GM21825 (cell line): ENCODE data around the gene TSPAN2.

Source experiments
- ATAC-seq: cut with Tn5 transposase; IDR thresholded peaks from one replicate; pipeline ENCODE4 v1.9.1; 2021; ENCODE audit warnings: mild to moderate bottlenecking, moderate library complexity; ENCODE audit not compliant: unreplicated experiment

The TSPAN2 gene

DNA sequence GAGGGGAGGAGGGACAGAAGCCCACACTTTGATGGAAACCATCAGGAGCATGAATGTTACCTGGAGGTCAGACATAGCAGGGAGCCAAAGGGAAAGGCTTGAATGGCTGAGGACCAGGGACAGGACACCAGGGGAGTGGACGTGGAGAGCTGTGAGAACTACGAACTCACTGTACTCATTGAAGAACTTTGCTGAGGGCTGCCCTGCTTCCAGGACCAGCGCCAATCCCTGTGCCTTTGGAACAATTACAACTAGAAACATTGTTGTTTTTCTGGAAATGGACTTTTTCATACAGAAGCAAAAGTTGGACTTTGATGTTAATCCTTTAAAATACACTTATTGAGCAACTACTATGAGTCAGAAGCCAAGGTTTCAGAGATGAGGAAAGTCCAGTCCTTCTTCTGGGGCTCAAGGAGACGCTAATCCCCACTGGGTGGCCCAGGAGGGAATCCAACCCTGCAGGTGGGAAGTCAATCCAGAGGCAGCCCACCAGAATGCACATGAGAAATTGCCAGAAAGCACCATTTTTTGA, 12.9 kb downstream of the TSPAN2 start:
- ATAC-seq, result no peak

GRCh38 chr1:115074839-115075534, 14.3 kb downstream of the TSPAN2 start:
- no peak for ATAC-seq

DNA sequence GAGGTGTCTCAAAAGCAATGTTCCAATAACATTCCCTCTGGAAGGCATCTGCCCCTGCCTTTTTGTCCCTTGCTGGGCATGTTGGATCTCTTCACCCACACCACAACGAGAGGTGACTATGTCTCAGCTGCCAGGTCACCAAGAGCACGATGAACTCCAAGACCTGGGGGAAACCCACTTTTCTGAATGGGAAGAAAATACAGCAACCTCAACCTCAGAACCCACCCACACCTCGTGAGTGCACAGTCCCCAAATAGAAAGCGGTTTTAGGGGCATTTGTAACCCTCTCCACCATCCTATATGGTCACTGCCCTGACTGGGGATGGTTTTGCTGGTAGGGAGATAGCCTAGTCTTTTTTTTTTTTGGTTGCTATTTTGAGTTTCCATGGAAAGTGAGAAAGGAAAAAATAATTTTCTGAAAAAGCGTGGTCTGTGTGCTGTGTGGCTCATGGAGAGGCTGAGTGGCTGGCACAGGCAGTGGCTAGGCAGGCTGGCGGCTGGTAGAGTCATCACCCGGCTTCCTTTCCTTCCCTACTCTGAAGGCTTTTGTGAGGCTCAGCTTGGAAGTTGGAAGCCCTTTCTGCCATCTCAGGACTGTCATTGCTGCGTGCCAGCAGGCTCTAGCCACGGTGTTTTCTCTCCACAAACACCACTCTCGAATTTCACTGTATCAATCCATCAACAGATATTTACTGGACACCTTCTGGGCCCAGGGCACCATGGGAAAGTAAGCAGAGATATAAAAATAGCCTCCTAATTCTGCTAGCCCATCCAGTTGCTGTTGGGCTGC, 15.8 kb downstream of the TSPAN2 start:
- no peak for ATAC-seq

DNA sequence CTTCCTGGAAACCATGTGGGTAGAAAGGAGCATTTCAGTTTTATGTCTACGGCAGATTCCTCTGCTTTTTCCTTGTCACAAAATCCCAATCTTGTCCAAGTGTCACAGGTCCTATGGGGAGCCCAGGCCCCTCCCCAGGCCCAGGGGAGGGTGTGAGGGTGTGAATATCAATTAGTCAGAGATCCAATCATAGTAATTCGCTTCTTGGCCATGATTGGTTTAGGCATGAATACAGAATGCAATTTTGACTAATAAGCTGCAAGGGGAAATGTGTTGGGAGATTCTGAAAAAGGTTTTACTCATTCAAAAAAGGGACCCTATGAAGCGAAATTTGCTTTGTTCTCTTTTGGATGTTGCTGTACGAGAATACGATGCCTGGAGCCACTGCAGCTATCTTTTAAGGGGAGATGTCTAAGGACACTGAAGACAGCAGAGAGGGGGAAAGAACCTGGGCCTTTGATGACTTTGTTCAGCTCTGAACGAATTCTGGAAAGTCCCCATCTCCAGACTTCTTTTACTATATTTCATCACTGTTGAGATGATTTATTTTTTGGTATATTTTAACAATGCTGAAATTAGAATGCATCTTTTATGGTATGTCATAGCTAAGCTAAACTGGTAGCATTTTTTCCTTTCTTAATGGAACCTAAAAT, 18.2 kb downstream of the TSPAN2 start:
- no peak for ATAC-seq

GRCh38 chr1:115069659-115070308, 19.5 kb downstream of the TSPAN2 start:
- no peak for ATAC-seq

DNA sequence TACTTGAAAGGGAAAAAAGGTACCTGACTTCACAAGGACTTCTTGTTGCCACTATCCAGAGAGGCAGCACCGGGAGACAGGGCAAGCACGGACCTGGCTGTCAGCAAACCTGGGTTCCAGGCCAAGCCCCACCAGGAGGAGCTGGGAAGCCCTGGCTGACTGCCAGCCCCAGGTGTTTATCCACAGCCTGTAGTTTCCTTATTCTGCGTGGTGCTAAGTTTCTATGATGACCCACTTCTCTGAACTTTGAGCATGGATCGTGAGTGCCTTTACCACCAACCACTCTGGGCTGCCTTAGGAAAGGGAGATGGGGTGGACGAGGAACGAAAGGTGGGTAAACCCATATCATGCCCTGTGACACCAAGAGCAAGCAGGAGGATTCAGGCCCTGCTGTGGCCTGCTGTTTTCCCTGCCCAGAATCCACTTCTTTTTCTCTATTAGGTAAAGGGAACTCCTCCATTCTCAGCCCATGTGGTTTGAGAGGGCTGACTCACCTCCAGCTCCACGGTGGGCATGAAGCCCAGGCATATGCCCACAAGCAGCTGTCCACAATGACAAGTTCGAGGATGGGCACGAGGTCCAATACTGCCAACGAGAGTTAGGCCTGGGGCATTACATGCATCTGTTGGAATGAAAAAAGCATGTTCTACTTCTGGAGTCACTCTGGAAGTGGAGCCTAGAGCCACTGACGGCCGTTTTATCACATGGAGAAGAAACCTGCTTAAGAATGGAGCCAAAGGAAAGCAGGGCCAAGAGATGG, 20.3 kb downstream of the TSPAN2 start:
- ATAC-seq, result no peak

- ATAC-seq, result no peak
Measured at GRCh38 chr1:115067161-115067859, 22.0 kb downstream of the TSPAN2 start.

- ATAC-seq, result no peak
Measured at GRCh38 chr1:115065021-115065420, 24.3 kb downstream of the TSPAN2 start.

GRCh38 chr1:115064461-115064860, 24.8 kb downstream of the TSPAN2 start:
- no peak for ATAC-seq

GRCh38 chr1:115063228-115063901, 25.9 kb downstream of the TSPAN2 start:
- ATAC-seq, result no peak

- peak; percentile 85 for ATAC-seq
Measured at GRCh38 chr1:115062542-115063004, 26.7 kb downstream of the TSPAN2 start.

DNA sequence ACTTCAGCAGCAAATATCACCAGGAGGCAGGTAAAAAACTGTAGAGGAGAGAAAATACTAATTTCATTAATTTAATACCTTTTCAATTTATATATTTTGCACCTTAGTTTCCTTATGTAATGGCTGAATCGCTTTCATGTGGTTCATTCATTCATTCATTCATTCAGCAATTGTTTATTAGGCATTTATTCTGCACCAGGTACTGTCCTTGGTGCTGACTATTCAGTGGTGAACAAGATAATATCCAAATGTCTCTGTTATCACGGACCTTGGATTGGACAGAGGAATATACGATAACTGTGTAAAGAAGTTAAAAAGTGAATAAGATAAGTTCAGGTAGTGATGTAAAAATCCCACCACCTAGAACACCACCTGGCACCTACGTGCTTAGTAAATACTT, 28.8 kb downstream of the TSPAN2 start:
- no peak for ATAC-seq

GRCh38 chr1:115059316-115059715, 30.0 kb downstream of the TSPAN2 start:
- no peak for ATAC-seq

GRCh38 chr1:115057661-115058254, 31.5 kb downstream of the TSPAN2 start:
- no peak for ATAC-seq

GRCh38 chr1:115056395-115056798, 32.9 kb downstream of the TSPAN2 start:
- ATAC-seq, result no peak

GRCh38 chr1:115052454-115053083, 36.7 kb downstream of the TSPAN2 start:
- ATAC-seq, result peak; percentile 68

DNA sequence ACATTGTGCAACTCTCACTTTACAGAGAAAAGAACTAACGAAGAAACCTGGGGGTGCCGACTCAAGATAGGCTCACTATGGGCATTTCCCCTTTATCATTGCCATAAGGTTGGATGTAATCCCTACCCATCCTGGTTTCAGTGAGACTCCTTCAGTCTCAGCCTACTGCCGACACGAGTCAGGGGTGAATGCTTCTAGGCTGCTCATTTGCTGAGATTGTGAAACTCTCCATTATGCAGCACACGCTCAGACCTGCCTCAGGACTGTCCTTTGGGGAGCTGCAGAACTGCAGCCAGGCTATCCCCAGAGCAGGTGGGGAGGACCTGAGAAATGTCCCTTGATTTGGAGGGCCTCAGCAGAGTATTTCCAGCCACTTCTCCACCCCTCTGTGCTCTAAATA, 37.5 kb downstream of the TSPAN2 start:
- no peak for ATAC-seq

GRCh38 chr1:115046751-115047150, 42.6 kb downstream of the TSPAN2 start:
- no peak for ATAC-seq
